ENCODE results near the gene CACHD1. TPM values are rescaled to one million over a fixed set of nuclear protein-coding genes. Genes with fewer than 3 reads are reported as not detected.

CACHD1 gene
- total and polyA plus RNA-seq, 2 donors (not counting 1 experiment from before 2014, with no cell fraction given) = 2.9 to 5.4 TPM

DNA sequence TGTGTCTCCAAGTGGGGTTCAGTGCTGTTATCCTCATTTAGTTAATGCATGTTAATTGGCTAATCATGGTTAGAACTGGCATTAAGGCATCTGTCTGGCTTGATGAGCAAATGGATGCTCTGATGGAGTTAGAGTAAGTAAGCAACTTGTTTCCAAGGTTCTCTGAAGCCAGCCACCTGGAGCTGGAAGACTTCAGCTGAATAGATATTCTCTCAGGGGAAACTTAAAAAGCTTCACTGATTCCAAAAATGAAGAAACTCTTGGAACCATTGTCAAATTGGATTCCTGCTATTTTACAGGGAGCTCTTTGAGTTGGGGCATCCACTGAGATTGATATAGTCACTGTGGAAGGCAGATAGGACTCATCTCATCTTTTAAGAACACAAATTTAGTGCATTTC, 118.9 kb downstream of the CACHD1 start:
- H3K4me3 ChIP-seq (replicated peaks in 1 of 4; ENCODE audit: control extremely low read depth in 1 of 4, insufficient read depth in 1 of 4, low read depth in 3 of 4, low read length in 4 of 4) = no peak overlapping the region

DNA sequence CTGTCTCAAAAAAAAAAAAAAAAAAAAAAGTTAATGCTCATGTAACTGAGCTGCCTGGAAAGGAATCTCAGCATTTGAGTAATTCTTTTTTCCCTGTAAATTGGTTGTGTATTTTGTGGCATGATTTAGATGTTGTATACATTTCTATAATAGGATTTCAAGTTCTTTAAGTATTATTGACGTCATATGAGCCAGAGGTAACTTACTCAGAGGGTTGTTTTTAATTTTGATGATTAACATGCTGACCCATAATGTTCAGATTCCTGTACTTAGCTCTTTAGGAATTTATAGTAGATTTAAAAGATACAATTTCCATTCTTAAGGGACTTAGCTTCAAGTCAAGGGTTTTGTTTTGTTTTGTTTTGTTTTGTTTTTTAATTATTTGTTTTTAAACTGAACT, 120.4 kb downstream of the CACHD1 start:
- Histone ChIP-seq H3K79me2 (ENCODE audit: control insufficient read depth, insufficient read depth, low read length) (no peaks in the 10 kb centered on the region), H2AFZ (ENCODE audit: low read length) (no peak overlapping the region), H3K4me3 (replicated peaks in 1 of 4; ENCODE audit: control extremely low read depth in 1 of 4, insufficient read depth in 1 of 4, low read depth in 3 of 4, low read length in 4 of 4) (no peak overlapping the region), H3K4me2 (ENCODE audit: extremely low read depth, insufficient read depth, low read length) (no peak overlapping the region), H3K9ac (ENCODE audit: insufficient read depth, low read length) (no peak overlapping the region), H3K27ac (ENCODE audit: insufficient read depth, low read length) (no peak overlapping the region), H3K27me3 (ENCODE audit: control insufficient read depth, insufficient read depth, low read length) (no peaks in the 10 kb centered on the region), H4K20me1 (ENCODE audit: control insufficient read depth, extremely low read depth, insufficient read depth, low read length) (no peaks in the 10 kb centered on the region), H3K36me3 (ENCODE audit: control insufficient read depth, insufficient read depth, low read length) (no peaks in the 10 kb centered on the region), H3K4me1 (ENCODE audit: control insufficient read depth, extremely low read depth, insufficient read depth, low read length) (no peaks in the 10 kb centered on the region), H3K9me3 (ENCODE audit: control insufficient read depth, insufficient read depth, low read depth, low read length) (no peaks in the 10 kb centered on the region)
- DNase-seq (ENCODE audit: low read depth in 2 of 2) = no peak
- TF ChIP-seq, protein P1, sequence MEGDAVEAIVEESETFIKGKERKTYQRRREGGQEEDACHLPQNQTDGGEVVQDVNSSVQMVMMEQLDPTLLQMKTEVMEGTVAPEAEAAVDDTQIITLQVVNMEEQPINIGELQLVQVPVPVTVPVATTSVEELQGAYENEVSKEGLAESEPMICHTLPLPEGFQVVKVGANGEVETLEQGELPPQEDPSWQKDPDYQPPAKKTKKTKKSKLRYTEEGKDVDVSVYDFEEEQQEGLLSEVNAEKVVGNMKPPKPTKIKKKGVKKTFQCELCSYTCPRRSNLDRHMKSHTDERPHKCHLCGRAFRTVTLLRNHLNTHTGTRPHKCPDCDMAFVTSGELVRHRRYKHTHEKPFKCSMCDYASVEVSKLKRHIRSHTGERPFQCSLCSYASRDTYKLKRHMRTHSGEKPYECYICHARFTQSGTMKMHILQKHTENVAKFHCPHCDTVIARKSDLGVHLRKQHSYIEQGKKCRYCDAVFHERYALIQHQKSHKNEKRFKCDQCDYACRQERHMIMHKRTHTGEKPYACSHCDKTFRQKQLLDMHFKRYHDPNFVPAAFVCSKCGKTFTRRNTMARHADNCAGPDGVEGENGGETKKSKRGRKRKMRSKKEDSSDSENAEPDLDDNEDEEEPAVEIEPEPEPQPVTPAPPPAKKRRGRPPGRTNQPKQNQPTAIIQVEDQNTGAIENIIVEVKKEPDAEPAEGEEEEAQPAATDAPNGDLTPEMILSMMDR (conservative IDR thresholded peaks at IDR 0.05 in 1 of 2, IDR thresholded peaks at IDR 0.05 in 1 of 2; ENCODE audit: low read depth in 1 of 2, low read length in 2 of 2) = no peak
- TF ChIP-seq EZH2 (IDR thresholded peaks at IDR 0.05; ENCODE audit: low read length, missing control alignments) = no peak

More for the DNA sequence above, 118.9 kb downstream of the CACHD1 start:
- Histone ChIP-seq H2AFZ (ENCODE audit: low read length) (no peak overlapping the region), H3K79me2 (ENCODE audit: control insufficient read depth, insufficient read depth, low read length) (no peaks in the 10 kb centered on the region), H3K9ac (ENCODE audit: insufficient read depth, low read length) (no peak overlapping the region), H3K36me3 (ENCODE audit: control insufficient read depth, insufficient read depth, low read length) (no peaks in the 10 kb centered on the region), H3K9me3 (ENCODE audit: control insufficient read depth, insufficient read depth, low read depth, low read length) (no peaks in the 10 kb centered on the region), H3K27ac (ENCODE audit: insufficient read depth, low read length) (no peak overlapping the region), H3K4me1 (ENCODE audit: control insufficient read depth, extremely low read depth, insufficient read depth, low read length) (no peaks in the 10 kb centered on the region), H4K20me1 (ENCODE audit: control insufficient read depth, extremely low read depth, insufficient read depth, low read length) (no peaks in the 10 kb centered on the region), H3K4me2 (ENCODE audit: extremely low read depth, insufficient read depth, low read length) (no peak overlapping the region), H3K27me3 (ENCODE audit: control insufficient read depth, insufficient read depth, low read length) (no peaks in the 10 kb centered on the region)
- TF ChIP-seq, protein P1 (conservative IDR thresholded peaks at IDR 0.05 in 1 of 2, IDR thresholded peaks at IDR 0.05 in 1 of 2; ENCODE audit: low read depth in 1 of 2, low read length in 2 of 2) = no peak
- DNase-seq (ENCODE audit: low read depth in 2 of 2) = no peak

- TF ChIP-seq EZH2 (IDR thresholded peaks at IDR 0.05; ENCODE audit: low read length, missing control alignments) = no peak
- TF ChIP-seq, protein P1 (conservative IDR thresholded peaks at IDR 0.05 in 1 of 2, IDR thresholded peaks at IDR 0.05 in 1 of 2; ENCODE audit: low read depth in 1 of 2, low read length in 2 of 2) = no peak
- Histone ChIP-seq H4K20me1 (ENCODE audit: control insufficient read depth, extremely low read depth, insufficient read depth, low read length) (no peaks in the 10 kb centered on the region), H3K79me2 (ENCODE audit: control insufficient read depth, insufficient read depth, low read length) (no peaks in the 10 kb centered on the region), H3K4me3 (replicated peaks in 1 of 4; ENCODE audit: control extremely low read depth in 1 of 4, insufficient read depth in 1 of 4, low read depth in 3 of 4, low read length in 4 of 4) (no peak overlapping the region), H3K27ac (ENCODE audit: insufficient read depth, low read length) (no peak overlapping the region), H3K9ac (ENCODE audit: insufficient read depth, low read length) (no peak overlapping the region), H3K36me3 (ENCODE audit: control insufficient read depth, insufficient read depth, low read length) (no peaks in the 10 kb centered on the region), H3K9me3 (ENCODE audit: control insufficient read depth, insufficient read depth, low read depth, low read length) (no peaks in the 10 kb centered on the region), H2AFZ (ENCODE audit: low read length) (no peak overlapping the region), H3K27me3 (ENCODE audit: control insufficient read depth, insufficient read depth, low read length) (no peaks in the 10 kb centered on the region), H3K4me2 (ENCODE audit: extremely low read depth, insufficient read depth, low read length) (no peak overlapping the region), H3K4me1 (ENCODE audit: control insufficient read depth, extremely low read depth, insufficient read depth, low read length) (peaks cover 2% of the 10 kb centered on the region)
- DNase-seq (ENCODE audit: low read depth in 2 of 2) = no peak
Observed at GRCh38 chr1:64594446-64594845, 124.5 kb downstream of the CACHD1 start.
